Body of pancreas (tissue), 4 donors: ENCODE results near the gene TPM2.
"Not testable (repeated sequence)": the region's sequence is repeated elsewhere in the genome, so short reads cannot be mapped to it uniquely, and the experiment has no call there.

Experiments
- POLR2A ChIP-seq, 3 donors: fragments of 450-650 bp; IDR thresholded peaks; one replicate each; pipeline ENCODE4 v1.6.1; 2016; ENCODE audit warnings: antibody characterized with exemption in 3 of 3, mild to moderate bottlenecking in 2 of 3
- TF ChIP-seq, protein P1 (sequence below), 7 experiments: fragments of 450-650 bp in 4 of 7; fragments of 200-600 bp in 3 of 7; sonication (generic) in 3 of 7; IDR thresholded peaks; one replicate each; pipeline ENCODE4 v1.5.1; 2016 to 2019; ENCODE audit warnings: antibody characterized with exemption in 7 of 7

GRCh38 chr9:35636877-35637246 lies 52.9 kb downstream of the TPM2 start:
- not testable (repeated sequence) for TF ChIP-seq POLR2A (IDR thresholded peaks at IDR 0.05)
- TF ChIP-seq, protein P1, sequence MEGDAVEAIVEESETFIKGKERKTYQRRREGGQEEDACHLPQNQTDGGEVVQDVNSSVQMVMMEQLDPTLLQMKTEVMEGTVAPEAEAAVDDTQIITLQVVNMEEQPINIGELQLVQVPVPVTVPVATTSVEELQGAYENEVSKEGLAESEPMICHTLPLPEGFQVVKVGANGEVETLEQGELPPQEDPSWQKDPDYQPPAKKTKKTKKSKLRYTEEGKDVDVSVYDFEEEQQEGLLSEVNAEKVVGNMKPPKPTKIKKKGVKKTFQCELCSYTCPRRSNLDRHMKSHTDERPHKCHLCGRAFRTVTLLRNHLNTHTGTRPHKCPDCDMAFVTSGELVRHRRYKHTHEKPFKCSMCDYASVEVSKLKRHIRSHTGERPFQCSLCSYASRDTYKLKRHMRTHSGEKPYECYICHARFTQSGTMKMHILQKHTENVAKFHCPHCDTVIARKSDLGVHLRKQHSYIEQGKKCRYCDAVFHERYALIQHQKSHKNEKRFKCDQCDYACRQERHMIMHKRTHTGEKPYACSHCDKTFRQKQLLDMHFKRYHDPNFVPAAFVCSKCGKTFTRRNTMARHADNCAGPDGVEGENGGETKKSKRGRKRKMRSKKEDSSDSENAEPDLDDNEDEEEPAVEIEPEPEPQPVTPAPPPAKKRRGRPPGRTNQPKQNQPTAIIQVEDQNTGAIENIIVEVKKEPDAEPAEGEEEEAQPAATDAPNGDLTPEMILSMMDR (IDR thresholded peaks at IDR 0.05) = not testable (repeated sequence)
